Prostate gland (tissue), 2 donors: ENCODE measurements around the gene AMIGO1.

Source experiments
- POLR2A ChIP-seq: fragments of 450-650 bp; IDR thresholded peaks from one replicate; pipeline ENCODE4 v1.6.1; 2016; ENCODE audit warnings: antibody characterized with exemption, mild to moderate bottlenecking
- TF ChIP-seq, protein P1 (sequence below), 4 experiments: fragments of 200-600 bp in 2 of 4; fragments of 450-650 bp in 2 of 4; sonication (generic) in 2 of 4; IDR thresholded peaks; 1 replicate in 3 of 4; 2 replicates in 1 of 4; pipeline ENCODE4 v1.5.1; 2016 to 2019; ENCODE audit warnings: antibody characterized with exemption in 4 of 4, mild to moderate bottlenecking in 2 of 4, moderate library complexity in 2 of 4

GRCh38 chr1:109523706-109524105, 14.2 kb upstream of the AMIGO1 start:
- TF ChIP-seq, protein P1, sequence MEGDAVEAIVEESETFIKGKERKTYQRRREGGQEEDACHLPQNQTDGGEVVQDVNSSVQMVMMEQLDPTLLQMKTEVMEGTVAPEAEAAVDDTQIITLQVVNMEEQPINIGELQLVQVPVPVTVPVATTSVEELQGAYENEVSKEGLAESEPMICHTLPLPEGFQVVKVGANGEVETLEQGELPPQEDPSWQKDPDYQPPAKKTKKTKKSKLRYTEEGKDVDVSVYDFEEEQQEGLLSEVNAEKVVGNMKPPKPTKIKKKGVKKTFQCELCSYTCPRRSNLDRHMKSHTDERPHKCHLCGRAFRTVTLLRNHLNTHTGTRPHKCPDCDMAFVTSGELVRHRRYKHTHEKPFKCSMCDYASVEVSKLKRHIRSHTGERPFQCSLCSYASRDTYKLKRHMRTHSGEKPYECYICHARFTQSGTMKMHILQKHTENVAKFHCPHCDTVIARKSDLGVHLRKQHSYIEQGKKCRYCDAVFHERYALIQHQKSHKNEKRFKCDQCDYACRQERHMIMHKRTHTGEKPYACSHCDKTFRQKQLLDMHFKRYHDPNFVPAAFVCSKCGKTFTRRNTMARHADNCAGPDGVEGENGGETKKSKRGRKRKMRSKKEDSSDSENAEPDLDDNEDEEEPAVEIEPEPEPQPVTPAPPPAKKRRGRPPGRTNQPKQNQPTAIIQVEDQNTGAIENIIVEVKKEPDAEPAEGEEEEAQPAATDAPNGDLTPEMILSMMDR (IDR thresholded peaks at IDR 0.05): no peak
- TF ChIP-seq POLR2A: no peak
